BJ (cell line): ENCODE measurements around the gene SSBP2. TPM values are rescaled to one million over a fixed set of nuclear protein-coding genes. Genes with fewer than 3 reads are reported as not detected.

ENCODE experiments used
- CTCF ChIA-PET: fragments of 350-600 bp; formaldehyde crosslinking; extraction: SDS; loops from one replicate; lab custom pipeline; 2021; ENCODE audit warnings: antibody characterized with exemption, inconsistent platforms; lab: Yijun Ruan, JAX
- POLR2A ChIA-PET: fragments of 300-600 bp; sonication (Branson Sonifier 250); formaldehyde crosslinking; extraction: SDS; loops from one replicate; lab custom pipeline; 2021; ENCODE audit warnings: antibody characterized with exemption; lab: Charles Lee
- DNase-seq: peaks from one replicate; pipeline ENCODE4 v3.0.0-alpha.2; 2011; ENCODE audit warnings: low read depth
- H3K27me3 ChIP-seq: 2 replicates; pipeline ENCODE4 v1.6.0; 2011; ENCODE audit warnings: low read length; ENCODE audit not compliant: control insufficient read depth, insufficient read depth
- H3K36me3 ChIP-seq: 2 replicates; pipeline ENCODE4 v1.5.1; 2011; ENCODE audit warnings: low read length; ENCODE audit not compliant: control insufficient read depth, insufficient read depth
- H3K4me3 ChIP-seq: 2 replicates; pipeline ENCODE4 v1.5.1; 2011; ENCODE audit warnings: low read depth, mild to moderate bottlenecking, control low read depth, low read length
- CTCF ChIP-seq: IDR thresholded peaks from 2 replicates; pipeline ENCODE4 v1.5.1; 2011; ENCODE audit warnings: low read depth, mild to moderate bottlenecking, control low read depth, inconsistent platforms, low read length, moderate library complexity; ENCODE audit not compliant: insufficient read depth
- polyA plus RNA-seq: library from polyadenylated mRNA; depleted of rRNA; stranded (reverse); fragments of >200 nt; gene quantifications from 2 replicates; pipeline ENCODE4 v1.2.3, GENCODE V29; 2011

Gene SSBP2
- polyA plus RNA-seq, 1 experiment, result 68.8 TPM

DNA sequence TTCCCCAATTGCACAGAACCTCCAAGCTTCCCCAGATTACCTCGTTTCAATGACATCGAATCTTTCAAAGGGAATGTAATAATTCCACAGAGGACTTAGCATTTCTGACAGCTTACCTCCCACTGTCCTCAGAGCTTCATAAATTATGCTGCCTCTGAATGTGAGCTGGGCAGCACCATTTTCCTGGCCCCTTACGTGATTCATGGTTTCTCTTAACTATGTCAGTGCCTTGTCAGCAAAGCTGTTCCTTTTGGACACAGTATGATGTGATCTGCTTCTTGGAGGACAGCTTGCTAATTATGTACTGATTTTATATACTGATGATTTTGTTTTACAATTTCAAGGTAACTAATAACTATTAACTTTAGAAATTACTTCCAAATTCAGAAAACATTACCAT lies 27.7 kb upstream of the SSBP2 start:
- no peak overlapping the region for H3K4me3 ChIP-seq
- H3K36me3 ChIP-seq, result no peaks in the 10 kb centered on the region
- H3K27me3 ChIP-seq, result no peaks in the 10 kb centered on the region
- no peak for TF ChIP-seq CTCF
- CTCF ChIA-PET, result interaction anchor here (1.1 to 1.3 kb wide), 2 partner anchors 9 to 15 kb away, joined by 3 read pairs; no protein-coding TSS in a partner anchor
- POLR2A ChIA-PET, result no interaction called here
- DNase-seq, result no peak

DNA sequence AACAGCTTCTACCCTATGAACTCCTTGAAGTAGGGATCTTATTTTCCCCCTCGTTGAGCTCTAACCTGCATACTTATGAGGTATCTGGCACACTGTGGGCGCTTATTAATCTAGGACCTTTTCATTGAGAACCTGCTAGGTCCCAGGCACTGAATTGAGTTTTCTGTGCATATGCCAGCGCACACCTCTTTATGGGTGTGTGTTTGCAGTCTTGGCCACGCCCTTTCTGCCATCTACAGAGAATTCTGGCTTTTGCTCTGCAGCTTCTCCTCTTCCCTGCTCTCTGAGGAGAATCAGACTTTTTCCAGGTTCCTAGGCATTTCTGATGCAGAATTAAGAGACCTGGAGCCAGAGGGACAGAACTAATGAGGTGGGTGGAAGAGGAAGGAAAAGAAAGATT lies 25.4 kb upstream of the SSBP2 start:
- no peaks in the 10 kb centered on the region for H3K36me3 ChIP-seq
- ChIA-PET CTCF (no interaction called here), POLR2A (no interaction called here)
- H3K4me3 ChIP-seq, result no peak overlapping the region
- TF ChIP-seq CTCF, result no peak
- H3K27me3 ChIP-seq, result no peaks in the 10 kb centered on the region
- DNase-seq, result no peak

GRCh38 chr5:81774374-81774773 lies 23.5 kb upstream of the SSBP2 start:
- ChIA-PET POLR2A (no interaction called here), CTCF (no interaction called here)
- Histone ChIP-seq H3K36me3 (no peaks in the 10 kb centered on the region), H3K27me3 (no peaks in the 10 kb centered on the region), H3K4me3 (no peak overlapping the region)
- no peak for TF ChIP-seq CTCF
- DNase-seq, result no peak

GRCh38 chr5:81773574-81773973 lies 22.7 kb upstream of the SSBP2 start:
- H3K27me3 ChIP-seq, result no peaks in the 10 kb centered on the region
- no peak for TF ChIP-seq CTCF
- H3K36me3 ChIP-seq, result no peaks in the 10 kb centered on the region
- POLR2A ChIA-PET, result no interaction called here
- CTCF ChIA-PET, result no interaction called here
- no peak for DNase-seq
- no peak overlapping the region for H3K4me3 ChIP-seq

GRCh38 chr5:81773161-81773560 lies 22.3 kb upstream of the SSBP2 start:
- ChIA-PET POLR2A (no interaction called here), CTCF (no interaction called here)
- Histone ChIP-seq H3K27me3 (no peaks in the 10 kb centered on the region), H3K36me3 (no peaks in the 10 kb centered on the region), H3K4me3 (no peak overlapping the region)
- TF ChIP-seq CTCF, result no peak
- DNase-seq, result no peak
